HPDE6-E6E7 (cell line): ENCODE results near the gene CCDC51.
"Not testable (repeated sequence)": the region's sequence is repeated elsewhere in the genome, so short reads cannot be mapped to it uniquely, and the experiment has no call there.

ENCODE experiments used
- DNase-seq: peaks from one replicate; pipeline ENCODE4 v3.0.0; 2011; ENCODE audit warnings: missing footprints; ENCODE audit errors: extremely low spot score

Gene CCDC51

DNA sequence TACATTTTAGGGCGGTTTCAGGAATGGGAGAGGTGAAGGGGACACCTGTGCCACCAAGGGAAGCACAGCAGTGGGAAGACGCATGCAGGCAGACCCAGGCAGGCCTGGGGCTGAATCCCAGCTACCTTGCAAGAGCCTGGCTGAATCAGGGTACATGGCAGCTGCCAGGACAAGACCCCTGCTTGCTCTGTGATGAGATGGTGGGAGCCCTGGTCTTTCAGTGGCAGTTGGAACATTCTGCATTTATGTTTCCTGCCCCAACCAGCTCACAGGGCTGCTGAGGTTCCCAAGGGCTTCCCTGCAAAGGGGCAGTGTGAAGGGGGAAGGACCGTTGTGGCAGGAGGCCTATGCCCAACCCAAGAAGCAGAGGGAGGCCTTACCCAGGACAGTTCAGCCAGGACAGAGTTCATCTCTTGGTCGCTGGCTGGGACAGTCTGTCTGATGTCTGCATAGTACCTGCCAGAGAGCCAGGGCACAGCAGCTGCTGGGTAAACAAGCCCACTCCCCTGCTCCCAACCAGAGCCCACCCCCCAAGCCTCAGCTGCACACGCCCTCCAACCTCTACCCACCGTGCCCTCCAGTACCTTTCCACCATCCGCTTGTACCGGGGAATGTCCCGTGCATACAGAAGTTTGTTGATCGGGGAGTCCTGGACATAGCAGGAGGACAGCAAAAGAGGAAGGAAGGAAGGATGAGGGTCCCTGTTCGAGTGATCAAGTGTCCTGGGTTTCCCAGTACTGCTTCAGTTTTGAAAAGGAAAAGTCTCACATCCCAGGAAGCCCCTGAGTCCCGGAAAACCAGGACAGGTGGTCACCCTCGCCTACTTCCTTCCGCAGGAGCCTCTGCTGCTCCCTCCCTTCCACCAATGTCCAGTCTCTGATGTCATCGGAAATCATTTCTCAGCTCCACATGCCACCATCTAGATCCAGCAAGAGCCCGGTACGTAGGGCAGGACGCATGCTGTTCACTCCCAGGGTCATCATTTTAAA, 33.2 kb downstream of the CCDC51 start:
- no peak for DNase-seq

DNA sequence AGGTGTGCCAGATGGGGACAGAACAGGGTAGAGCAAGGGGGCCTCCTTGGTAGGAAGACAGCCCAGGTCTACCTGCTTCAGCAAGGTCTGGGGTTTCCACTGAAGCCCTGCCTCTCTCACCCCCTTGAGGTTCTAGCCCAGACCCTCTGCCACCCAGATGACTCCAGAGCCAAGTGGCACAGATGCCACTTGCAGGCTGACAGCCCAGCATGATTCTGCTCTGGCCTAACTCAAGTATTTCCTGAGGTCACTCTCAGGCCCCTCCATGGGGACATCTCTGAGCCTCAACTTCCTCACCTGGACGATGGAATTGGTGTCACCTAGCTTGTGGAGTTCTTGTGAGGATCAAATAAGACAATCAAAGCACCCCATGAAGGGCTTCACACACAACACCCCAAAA, 33.9 kb downstream of the CCDC51 start:
- DNase-seq, result no peak

DNA sequence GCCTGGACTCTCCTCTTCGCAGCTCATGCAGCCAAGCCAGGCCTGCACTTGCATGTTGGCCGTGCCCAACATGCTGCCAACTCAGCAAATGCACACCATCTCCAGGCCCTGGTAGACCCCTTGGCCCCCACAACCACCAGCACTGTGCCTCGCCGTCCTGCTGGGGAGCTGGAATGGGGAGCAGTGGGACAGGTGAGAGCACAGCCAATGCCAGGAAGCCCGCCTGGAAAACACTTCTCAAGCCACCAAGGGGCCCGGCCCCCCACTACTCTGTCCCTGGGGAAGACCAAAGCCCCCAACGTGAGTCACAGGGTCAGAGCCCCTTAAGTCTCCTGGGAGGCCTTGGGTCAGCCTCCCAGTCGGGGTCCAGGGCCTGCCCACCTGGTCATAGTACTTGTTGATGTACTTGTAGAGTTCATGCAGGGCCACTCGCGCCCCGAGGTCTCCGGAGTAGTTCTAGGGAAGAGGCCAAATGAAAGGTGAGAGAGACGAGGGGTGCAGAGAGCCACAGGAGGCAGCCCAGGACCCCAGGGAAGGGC, 34.5 kb downstream of the CCDC51 start:
- no peak for DNase-seq

DNA sequence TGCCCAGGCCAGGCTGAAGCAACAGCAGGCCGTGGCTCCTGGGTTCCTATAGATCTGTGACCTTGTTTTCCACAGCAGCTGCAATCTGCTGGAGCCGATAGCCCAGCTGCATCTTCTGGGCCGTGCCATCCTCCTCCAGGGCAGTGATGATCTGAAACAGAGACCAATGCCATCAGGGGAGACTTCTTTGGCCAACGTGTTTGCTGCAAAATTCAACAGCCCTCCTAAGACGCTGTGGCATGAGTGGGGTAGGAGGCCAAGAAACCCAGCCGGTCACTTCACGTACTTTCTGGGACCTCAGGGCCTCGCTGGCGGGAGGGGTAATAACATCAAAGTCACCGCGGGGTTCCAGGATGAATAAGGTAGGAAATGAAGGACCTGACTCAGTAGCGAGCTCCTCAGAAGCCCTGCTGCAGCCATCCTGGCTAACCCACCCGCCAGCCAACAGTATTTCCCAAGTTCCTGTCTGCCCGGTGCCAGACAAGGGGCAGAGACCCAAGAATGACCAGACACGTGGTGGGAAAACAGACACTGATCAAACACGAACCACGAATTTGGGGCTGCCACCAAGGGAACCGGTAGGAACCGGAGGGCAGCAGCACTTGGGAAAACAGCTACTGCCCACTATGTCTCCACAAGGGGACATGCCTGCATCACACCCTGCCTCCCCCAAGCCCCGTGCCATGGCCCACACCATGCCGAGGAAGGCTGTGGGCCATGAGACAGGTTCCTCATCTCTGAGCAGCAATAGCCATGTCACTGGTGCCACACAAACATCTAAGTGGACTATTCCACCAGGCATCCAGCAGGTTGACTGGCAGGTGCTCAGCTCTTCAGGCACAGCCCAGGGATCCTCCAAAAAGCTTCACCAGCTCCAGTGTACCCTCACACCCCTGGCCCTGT, 35.2 kb downstream of the CCDC51 start:
- no peak for DNase-seq

DNA sequence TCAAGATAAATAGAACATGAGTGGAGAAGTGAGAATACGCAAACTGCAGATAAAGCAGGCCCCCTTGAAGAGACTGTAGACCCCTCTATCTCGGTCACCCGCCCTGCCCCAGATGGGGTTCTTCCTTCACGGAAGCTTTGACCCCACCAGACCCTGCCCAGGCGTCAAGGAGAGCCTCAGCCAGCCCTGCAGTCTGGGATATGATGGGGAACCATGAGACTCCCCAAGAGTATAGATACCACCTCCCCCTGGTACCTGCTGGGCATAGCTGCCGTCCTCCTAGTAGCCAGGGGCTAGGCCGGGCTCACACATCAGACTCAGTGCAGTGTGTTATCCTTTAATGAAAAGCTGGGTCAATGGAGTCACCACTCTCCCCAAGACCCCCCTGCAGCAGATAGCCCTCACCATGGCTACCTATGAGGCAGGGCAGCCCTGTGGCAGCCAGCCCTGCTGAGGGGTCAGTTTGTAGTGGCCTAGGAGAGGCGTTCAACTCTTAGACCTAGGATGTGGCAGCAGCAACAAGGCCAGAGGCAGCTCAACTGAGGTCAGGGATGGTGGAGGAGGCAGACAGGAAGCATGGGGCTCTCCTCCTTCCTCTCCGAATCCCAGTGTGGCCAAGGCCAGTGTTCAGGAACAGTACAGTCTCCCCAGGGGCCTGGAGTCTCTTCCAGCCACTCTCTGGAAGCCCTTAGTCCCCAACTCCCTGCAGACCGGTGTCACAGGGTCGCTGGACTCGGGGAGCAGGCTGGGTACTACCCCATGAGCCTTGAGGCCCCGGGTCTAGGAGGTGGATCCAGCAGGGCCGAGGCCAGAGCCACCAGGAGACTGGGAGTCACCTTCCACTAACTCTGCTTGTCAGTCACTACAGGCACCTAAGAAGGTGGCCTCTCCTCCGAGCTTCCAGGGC, 36.1 kb downstream of the CCDC51 start:
- no peak for DNase-seq

DNA sequence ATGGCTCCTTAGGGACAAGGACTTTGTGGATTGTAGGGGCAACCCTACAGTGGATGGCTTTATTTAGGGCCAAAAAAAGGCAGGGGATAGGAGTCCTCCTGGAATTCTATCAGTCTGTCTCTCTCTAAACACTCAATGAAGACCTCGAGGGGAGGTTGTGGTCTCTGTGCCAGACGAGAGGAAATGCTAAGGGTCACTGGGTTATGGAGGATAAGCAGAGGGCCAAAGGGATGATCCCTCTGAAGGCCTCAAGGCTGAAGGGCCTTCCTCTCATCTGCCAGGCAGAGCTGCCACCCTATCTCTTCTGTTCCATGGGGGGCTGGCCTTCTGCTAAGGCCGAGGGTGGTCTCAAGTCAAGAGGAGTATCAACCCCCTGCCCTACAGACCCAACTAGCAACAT, 37.0 kb downstream of the CCDC51 start:
- no peak for DNase-seq

DNA sequence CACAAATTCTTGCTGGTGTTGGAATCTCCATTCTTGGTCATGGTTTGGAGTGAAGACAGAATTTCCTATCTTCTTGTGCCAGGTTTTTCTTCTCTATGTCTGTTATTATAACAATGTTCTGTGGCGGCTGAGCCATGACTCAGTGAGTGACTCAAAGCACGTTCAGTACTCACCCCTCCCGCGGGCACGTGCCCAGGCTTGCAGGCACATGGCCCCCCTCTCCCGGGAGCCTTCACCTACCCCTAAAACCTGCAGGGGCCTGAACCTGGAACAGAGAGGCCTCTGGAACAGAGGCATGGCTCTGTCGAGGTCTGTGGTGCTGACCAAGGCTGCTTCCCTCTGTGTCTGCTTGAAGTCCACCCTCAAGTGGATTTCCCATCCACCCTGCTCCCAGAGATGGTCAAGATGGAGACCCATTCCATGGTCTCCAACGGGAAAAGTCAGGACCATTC, 37.6 kb downstream of the CCDC51 start:
- DNase-seq, result peak; percentile 67

DNA sequence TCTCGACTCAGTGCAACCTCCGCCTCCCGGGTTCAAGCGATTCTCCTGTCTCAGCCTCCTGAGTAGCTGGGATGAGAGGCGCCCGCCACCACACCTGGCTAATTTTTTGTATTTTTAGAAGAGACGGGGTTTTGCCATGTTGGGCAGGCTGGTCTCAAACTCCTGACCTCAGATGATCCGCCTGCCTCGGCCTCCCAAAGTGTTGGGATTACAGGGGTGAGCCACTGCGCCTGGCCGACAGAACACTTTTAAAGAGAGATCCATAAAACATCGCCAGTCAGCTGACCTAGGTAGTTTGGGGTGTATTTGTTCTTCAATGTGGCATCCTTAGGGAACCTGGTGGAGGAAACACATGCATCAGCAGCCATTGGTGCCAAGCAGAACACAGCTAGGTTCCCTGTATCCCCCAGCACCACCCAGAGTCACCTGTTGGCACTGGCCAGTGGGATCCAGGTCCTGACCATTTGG, 38.5 kb downstream of the CCDC51 start:
- not testable (repeated sequence) for DNase-seq

DNA sequence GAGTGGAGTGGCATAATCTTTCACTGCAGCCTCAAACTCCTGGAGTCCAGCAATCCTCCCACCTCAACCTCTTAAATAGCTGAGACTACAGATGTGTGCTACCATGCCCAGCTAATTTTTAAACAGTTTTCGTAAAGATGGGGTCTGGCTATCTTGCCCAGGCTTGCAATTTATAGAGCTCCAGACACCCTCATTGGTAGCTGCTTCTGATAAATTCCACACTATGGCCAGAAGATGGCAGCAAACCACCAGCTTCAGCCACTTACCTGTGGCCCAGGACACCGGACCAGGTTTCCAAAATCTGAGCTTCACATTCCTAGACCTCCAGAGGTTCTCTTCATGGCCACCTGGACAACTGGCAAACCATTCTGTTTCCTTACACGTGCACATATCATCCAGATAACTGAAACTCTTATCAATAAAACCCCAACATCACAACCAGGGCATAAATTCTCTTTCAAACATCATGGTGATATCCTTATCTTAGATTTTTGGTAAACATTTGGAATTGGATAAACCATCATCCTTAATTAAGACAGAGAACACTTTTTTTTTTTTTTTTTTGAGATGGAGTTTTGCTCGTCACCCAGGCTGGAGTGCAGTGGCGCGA, 39.0 kb downstream of the CCDC51 start:
- DNase-seq, result peak; percentile 32

DNA sequence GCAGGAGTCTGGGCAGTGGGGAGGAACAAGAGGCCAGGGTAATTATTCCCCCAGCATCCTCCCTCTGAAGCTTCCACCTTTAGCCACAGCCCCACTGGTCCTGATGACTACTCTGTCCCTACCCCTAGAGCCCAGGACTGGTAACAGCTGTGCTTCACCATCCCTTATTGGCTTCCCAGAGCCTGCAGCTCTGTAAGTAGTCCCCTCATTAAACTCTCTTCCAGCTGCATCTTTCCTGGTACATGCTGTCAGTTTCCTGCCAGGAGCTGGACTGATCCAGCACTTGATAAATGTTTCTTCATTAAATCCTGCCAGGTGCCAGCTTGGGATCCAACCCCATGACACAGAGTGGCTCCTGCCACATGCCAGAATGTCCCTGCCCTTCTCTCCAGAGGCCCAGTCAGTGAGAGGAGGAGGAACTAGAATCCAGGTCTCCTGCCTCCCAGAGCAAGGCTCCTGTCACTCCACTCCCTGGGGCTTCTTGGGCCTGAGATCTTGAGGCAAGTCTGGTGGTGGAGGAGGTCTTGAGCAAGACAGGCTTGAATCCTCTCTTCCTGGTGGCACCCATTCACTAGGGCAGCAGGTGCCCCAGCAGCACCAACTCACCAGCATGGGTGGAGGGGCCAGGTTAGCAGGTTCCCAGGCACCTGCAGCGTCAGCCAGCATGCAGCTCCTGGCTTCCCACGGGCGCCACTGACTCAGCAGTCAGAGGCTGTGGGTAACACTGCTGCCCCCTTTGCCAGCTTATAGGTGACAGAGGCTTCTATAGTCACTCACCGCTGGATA, 40.3 kb downstream of the CCDC51 start:
- no peak for DNase-seq

DNA sequence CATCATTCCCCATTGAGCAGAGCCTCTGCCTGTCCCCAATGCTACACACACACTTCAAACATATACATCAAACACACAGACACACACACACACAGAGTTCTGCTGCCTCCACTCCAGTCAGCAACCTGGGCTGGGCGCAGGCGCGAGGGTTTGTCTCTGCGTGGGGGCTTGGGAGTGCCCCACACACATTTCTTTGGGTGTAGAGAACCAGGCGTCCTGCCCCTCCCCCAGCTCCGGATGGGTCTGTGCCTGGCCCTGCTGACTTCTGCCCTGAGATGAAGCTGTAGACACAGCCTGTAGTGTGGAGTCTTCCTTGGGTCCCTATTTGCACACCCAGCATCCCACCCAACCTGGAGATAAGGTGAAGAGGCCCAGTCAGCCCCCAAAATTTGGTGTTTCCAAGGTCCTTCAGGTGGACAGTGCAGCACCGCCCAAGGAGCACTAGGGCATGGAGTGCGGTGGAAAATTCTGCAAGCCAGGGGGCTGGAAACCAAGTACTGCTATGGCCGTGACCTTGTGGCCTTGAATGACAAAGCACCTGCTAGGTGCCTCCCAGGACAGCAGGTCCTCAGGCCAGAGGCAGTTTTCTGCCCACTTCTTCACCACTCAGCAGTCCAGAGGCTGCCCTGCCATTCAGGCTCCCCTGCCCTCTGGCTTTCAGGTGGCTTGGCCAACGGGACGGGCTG, 41.1 kb downstream of the CCDC51 start:
- no peak for DNase-seq

DNA sequence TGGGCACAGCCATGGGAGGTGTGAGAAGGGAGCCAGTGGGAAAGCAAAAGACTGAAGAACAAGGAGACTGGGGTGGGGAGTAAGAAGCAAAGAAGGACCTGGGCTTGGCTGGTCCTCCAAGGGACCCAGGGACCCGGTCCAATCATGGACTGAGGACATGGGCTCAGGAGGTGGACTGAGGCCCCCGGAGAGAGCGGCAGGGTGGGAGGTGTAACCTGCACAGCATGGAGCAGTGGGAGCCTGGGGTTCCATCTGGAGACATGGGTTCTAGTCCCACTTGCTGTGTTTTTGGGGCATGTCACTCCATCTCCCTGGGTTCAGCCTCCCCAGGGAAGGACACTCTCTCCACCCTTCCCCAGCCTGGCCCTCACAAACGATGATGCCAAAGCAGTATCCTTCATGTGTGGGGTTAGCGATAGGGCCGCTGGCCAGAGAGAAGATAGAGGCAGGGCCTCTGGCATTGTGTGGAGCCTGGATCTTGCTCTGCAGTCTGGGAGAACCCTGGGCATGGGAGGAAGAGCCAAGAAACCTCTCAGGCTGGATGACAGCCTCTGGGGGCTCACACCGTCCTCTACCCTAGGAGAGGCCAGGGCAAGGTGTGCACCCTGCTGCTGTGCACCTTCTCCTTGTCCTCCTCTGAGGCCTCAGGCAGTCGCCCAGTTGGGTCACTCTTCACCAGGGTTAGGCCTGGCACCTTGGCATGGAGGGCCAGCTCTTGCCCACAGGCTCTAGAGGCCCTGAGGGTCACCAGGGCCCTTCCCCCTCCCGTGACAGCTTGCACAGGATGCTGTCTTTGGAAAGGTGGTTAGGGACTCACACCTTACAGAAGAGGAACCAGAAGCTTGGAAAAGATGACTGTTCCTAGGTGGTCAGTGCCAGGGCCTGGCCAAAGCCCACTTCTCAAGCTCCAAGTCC, 41.9 kb downstream of the CCDC51 start:
- no peak for DNase-seq

DNA sequence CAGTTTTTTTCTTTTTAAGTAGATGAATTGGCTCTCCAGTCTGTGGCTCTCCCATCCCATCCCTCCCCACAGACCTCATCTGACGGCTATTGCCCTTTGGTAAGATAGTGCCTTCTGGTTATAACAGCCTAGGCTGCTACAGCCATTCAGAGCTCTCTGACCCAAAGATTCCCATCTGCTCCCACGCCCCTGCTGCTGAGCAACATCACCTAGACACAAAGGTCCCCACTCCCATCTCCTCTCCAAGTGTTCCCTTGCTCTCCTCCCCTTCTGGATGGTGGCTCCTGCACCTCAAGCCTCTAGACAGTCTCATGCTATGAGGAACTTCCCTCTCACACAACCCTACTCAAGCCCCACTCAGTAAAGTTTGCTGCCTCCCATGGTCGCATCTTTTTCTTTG, 44.2 kb downstream of the CCDC51 start:
- DNase-seq, result no peak

DNA sequence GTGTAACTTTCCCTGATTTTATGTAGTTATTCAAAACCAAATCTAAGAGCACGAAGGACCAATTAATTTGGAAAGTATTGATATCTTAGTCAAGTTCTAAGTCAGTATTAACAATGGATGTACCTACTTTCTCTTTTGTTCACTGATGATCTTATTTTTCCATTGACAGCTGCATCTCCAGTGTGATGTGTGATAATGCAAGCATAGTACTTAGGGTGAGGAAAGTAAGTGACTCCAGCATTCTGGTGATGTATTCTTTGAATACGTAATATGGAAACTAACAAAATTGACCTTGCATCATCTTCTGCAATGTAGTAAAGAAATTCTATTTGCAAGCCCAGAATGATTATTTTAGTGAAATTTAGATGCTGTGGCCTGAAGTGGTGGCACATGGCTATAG, 45.5 kb downstream of the CCDC51 start:
- DNase-seq, result no peak

DNA sequence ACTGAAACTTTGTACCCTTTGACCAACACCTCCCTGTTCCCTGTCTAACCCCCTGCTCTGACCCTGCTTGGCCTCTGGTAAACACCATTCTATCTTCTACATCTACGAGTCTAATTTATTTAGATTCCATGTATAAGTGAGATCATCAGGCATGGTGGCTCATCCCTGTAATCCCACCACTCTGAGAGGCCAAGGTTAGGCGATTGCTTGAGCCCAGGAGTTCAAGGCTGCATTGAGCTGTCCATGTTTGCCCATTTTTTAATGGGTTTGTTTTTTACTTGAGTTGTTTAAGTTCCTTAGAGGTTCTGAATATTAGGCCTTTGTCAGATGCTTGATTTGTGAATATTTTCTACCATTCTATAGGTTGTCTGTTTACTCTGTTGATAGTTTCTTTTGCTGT, 51.0 kb downstream of the CCDC51 start:
- no peak for DNase-seq

DNA sequence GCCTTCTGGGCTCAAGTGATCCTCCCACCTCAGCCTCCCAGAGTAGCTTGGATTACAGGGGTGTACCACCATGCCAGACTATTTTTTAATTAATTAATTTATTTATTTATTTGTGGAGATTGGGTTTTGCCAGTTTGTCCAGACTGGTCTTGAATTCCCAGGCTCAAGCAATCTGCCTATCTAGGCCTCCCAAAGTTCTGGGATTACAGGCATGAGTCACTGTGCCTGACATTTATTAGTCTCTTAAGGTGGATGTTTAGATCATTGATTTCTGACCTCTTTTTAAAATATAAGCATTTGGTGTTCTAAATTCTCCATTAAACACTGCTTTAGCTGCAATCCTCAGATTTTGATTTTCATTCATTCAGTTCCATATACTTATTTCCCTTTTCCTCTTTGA, 52.3 kb downstream of the CCDC51 start:
- DNase-seq, result no peak
